HepG2 (cell line): ENCODE results near the gene ENTPD6. TPM values are rescaled to one million over a fixed set of nuclear protein-coding genes. Genes with fewer than 3 reads are reported as not detected.
A peak's percentile ranks its signal among the peaks of the same experiment; 100 is the strongest.

Experiments used
- ATAC-seq: fragments of 200-7000 bp; cut with Tn5 transposase; 3 replicates; pipeline ENCODE4 v1.9.1; 2020; ENCODE audit warnings: mild to moderate bottlenecking, moderate library complexity
- BruUV-seq: library from RNA; stranded (reverse); fragments of 400-500 nt; replicated peaks from 2 replicates; lab custom pipeline; 2021; lab: Mats Ljungman, UMichigan
- CTCF ChIA-PET: fragments of 300-600 bp; formaldehyde crosslinking; extraction: SDS; loops from one replicate; lab custom pipeline; 2021; ENCODE audit warnings: low total read pairs, inconsistent platforms, low intra/inter-chr PET ratio; lab: Yijun Ruan, JAX
- POLR2A ChIA-PET: fragments of 350-600 bp; sonication (Branson Sonifier 250); formaldehyde crosslinking; loops from one replicate; lab custom pipeline; 2020; ENCODE audit warnings: antibody characterized with exemption, inconsistent platforms; lab: Yijun Ruan, JAX
- DNase-seq: peaks from one replicate; pipeline ENCODE4 v3.0.0-alpha.2; 2015; ENCODE audit warnings: low spot score
- FAIRE-seq: peaks from 3 replicates; lab custom pipeline; 2011; peaks lifted over from hg19 to GRCh38; lab: Jason Lieb, UNC
- H2AFZ ChIP-seq: one replicate; pipeline ENCODE4 v1.6.1; 2011; ENCODE audit warnings: low read length, inconsistent platforms
- H3K27ac ChIP-seq: fragments of 300-600 bp; 3 replicates; pipeline ENCODE4 v1.8.0; 2011; ENCODE audit warnings: mixed run types, mild to moderate bottlenecking, mixed read lengths, low read length, inconsistent platforms; ENCODE audit not compliant: insufficient read depth; ENCODE audit errors: extremely low read length
- H3K27me3 ChIP-seq, 2 experiments: fragments of 200-600 bp in 1 of 2; 2 replicates in 1 of 2; 3 replicates in 1 of 2; pipeline versions ENCODE4 v1.6.0 to v1.8.0; 2011; ENCODE audit warnings: low read length in 2 of 2, mild to moderate bottlenecking in 2 of 2, moderate library complexity in 2 of 2, inconsistent platforms in 1 of 2; ENCODE audit not compliant: insufficient read depth in 2 of 2, control insufficient read depth in 1 of 2
- H3K36me3 ChIP-seq, 2 experiments: fragments of 200-600 bp in 1 of 2; replicated peaks in 1 of 2; 2 replicates in 1 of 2; 3 replicates in 1 of 2; pipeline versions ENCODE4 v1.5.1 to v1.8.0; 2011; ENCODE audit warnings: low read length in 2 of 2, inconsistent platforms in 1 of 2; ENCODE audit not compliant: insufficient read depth in 2 of 2, control insufficient read depth in 1 of 2
- H3K4me1 ChIP-seq: 2 replicates; pipeline ENCODE4 v1.5.1; 2012; ENCODE audit warnings: low read length, inconsistent platforms; ENCODE audit not compliant: insufficient read depth
- H3K4me2 ChIP-seq: 2 replicates; pipeline ENCODE4 v1.6.0; 2011; ENCODE audit warnings: low read depth, low read length, inconsistent platforms
- H3K4me3 ChIP-seq, 3 experiments: fragments of 200-600 bp in 1 of 3; sonication (generic), shearing (Covaris generic) in 1 of 3; replicated peaks in 1 of 3; 2 replicates each; pipeline ENCODE4 v1.5.1; 2011 to 2016; ENCODE audit warnings: low read length in 3 of 3, inconsistent platforms in 2 of 3, low read depth in 2 of 3, mild to moderate bottlenecking in 2 of 3, control low read depth in 1 of 3, mixed read lengths in 1 of 3; ENCODE audit not compliant: insufficient read depth in 1 of 3
- H3K79me2 ChIP-seq: one replicate; pipeline ENCODE4 v1.6.1; 2011; ENCODE audit warnings: low read length, inconsistent platforms; ENCODE audit not compliant: insufficient read depth
- H3K9ac ChIP-seq: 2 replicates; pipeline ENCODE4 v1.6.0; 2011; ENCODE audit warnings: mild to moderate bottlenecking, low read depth, low read length, inconsistent platforms; ENCODE audit not compliant: insufficient read depth
- H3K9me3 ChIP-seq: 2 replicates; pipeline ENCODE4 v1.5.1; 2012; ENCODE audit warnings: mild to moderate bottlenecking, low read length
- H4K20me1 ChIP-seq: 2 replicates; pipeline ENCODE4 v1.6.0; 2011; ENCODE audit warnings: inconsistent platforms, mild to moderate bottlenecking, low read length, moderate library complexity; ENCODE audit not compliant: insufficient read depth
- ATF7 ChIP-seq, 2 experiments: fragments of 450-650 bp in 1 of 2; sonication (generic) in 1 of 2; formaldehyde crosslinking in 1 of 2; IDR thresholded peaks; 2 replicates each; pipeline versions ENCODE4 v1.4.0 to v1.6.1; 2016 to 2020; ENCODE audit warnings: antibody characterized with exemption in 1 of 2, mild to moderate bottlenecking in 1 of 2, missing genetic modification reagents in 1 of 2
- CENPT ChIP-seq: sonication (generic); formaldehyde crosslinking; IDR thresholded peaks from 2 replicates; pipeline ENCODE4 v1.8.0; 2022; ENCODE audit warnings: low read depth, mild to moderate bottlenecking, moderate library complexity, missing genetic modification reagents
- JUNB ChIP-seq: sonication (generic); formaldehyde crosslinking; IDR thresholded peaks from 2 replicates; pipeline ENCODE4 v1.8.0; 2022; ENCODE audit warnings: missing genetic modification reagents, mild to moderate bottlenecking, borderline replicate concordance
- POGK ChIP-seq: sonication (generic); formaldehyde crosslinking; conservative IDR thresholded peaks from 2 replicates; pipeline ENCODE4 v1.8.0; 2022; ENCODE audit warnings: mild to moderate bottlenecking, moderate library complexity, missing genetic modification reagents
- ZNF12 ChIP-seq: sonication (generic); formaldehyde crosslinking; IDR thresholded peaks from 2 replicates; pipeline ENCODE4 v1.5.0; 2020; ENCODE audit warnings: missing genetic modification reagents
- WGBS: methylation state at CpG from one replicate; pipeline ENCODE4 v1.1.6; 2017; ENCODE audit warnings: low lambda C conversion rate; 5-methylcytosine and 5-hydroxymethylcytosine counted together
- in situ Hi-C: cut with HindIII; loops from 2 replicates; pipeline ENCODE4 v1.10.0; 2017; ENCODE audit warnings: low pct_unique_long_range_greater_than_20kb; ENCODE audit not compliant: extremely low pct_ligation_motif_present
- intact Hi-C: fragments of 100-400 bp; cut with micrococcal nuclease; formaldehyde crosslinking; loops from one replicate; pipeline ENCODE4 v1.10.0; 2022; ENCODE audit not compliant: unreplicated experiment
- polyA plus RNA-seq, 8 experiments: library from polyadenylated mRNA; depleted of rRNA in 3 of 8; stranded (reverse) in 7 of 8; unstranded in 1 of 8; fragments of >200 nt; fragmentation: Illumina TruSeq in 4 of 8; extraction: Trizol in 4 of 8; gene quantifications; 2 replicates each; pipeline versions ENCODE4 v1.2.1 to v1.2.3, GENCODE V29; 2011 to 2016; ENCODE audit warnings: low read depth in 4 of 8, missing spikeins in 1 of 8, mixed read lengths in 1 of 8; ENCODE audit not compliant: insufficient read depth in 1 of 8
- total RNA-seq, 5 experiments: library from RNA; depleted of rRNA; stranded (reverse); fragments of >200 nt; fragmentation: Illumina TruSeq; extraction: Trizol; gene quantifications; 2 replicates each; pipeline ENCODE4 v1.2.3, GENCODE V29; 2016; ENCODE audit warnings: low read depth in 1 of 5
- TF ChIP-seq, protein P1 (sequence below): fragments of 450-650 bp; IDR thresholded peaks from 2 replicates; pipeline ENCODE4 v1.6.1; 2016

Gene ENTPD6
- total and polyA plus RNA-seq, 2 of the 13 experiments (the other 11 are each of a cell fraction or from before 2014, with no cell fraction given) = 164 to 172 TPM

DNA sequence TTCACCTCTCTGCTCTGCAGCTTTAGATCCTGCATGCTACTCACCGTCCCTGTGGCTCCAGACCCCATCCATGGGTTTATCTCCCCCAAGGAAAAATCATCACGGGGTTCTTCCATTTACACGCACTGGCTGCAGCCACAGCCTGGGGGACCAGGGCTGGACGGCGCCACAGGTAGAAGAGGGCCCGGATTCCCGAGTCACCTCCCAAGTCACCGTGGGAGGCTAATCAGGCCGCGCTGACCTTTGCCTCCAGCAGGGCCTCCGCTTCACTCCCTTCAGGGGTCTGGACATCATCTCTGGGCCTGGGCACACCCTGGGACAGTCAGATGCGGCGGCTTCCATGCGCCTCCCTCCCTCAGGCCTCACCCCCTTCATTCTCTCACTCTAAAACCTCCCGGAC, 47.8 kb upstream of the ENTPD6 start:
- Histone ChIP-seq H4K20me1 (no peaks in the 10 kb centered on the region), H3K27ac (no peak overlapping the region), H3K9me3 (no peaks in the 10 kb centered on the region), H2AFZ (no peak overlapping the region), H3K27me3 (peaks cover 13 to 51% of the 10 kb centered on the region in 2 experiments; a peak in 3 of 5 replicates), H3K4me2 (no peak overlapping the region), H3K79me2 (no peaks in the 10 kb centered on the region), H3K9ac (no peak overlapping the region), H3K4me3 (no peak overlapping the region), H3K36me3 (no peaks in the 10 kb centered on the region), H3K4me1 (no peaks in the 10 kb centered on the region)
- DNase-seq (no peak), FAIRE-seq (no peak), ATAC-seq (no peak; the same call in 2 of the 3 replicates)
- POLR2A ChIA-PET = no interaction called here
- intact Hi-C loops (no loop called here), in situ Hi-C loops (no loop called here)
- TF ChIP-seq JUNB = no peak
- TF ChIP-seq ZNF12 (CRISPR knock-in tag) = no peak
- no peak for TF ChIP-seq ATF7 (IDR thresholded peaks at IDR 0.05)
- no peak for TF ChIP-seq ATF7 (CRISPR knock-in tag; IDR thresholded peaks at IDR 0.05)
- CTCF ChIA-PET = no interaction called here
- 69% methylated on average over 13 of the region's 15 CpGs for WGBS
- BruUV-seq = no TSS peak

DNA sequence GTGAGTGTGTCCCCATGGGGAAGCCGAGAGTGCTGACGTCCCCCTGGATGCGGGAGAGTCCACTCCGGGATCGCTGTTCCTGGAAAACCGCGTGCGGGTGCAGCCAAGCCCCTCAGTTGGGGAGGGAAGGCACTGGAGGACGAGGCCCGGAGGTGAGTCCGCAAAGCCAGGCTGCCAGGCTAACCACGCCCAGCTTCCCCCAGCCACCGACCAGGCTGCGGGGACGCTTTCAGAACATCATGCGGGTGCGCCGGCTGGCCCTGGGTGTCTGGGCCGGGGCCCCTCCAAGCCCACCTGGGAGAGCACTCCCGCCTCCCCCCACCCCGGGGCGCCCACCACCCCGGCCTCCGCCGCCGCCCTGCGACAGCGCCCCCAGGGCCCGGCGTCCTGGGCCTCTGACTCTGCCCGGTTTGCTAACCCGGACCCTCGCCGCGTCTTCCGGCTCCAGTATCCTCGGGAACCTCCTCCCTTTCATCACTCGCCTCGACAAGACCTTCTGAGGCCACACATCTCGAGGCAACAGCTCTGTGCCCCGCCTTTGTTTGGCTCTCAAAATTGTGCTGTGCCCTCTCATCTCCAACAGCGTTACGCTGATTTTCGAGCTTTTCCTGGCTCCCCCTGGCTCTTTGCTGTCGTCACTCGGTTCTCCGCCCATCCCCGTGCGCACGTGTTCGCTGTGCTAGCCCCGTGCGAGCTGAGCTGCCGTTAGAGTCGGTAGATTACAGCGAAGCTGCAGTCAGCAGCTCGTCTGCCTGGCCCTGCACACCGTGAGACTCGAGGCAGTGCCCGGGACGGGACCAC, 47.1 kb upstream of the ENTPD6 start:
- Histone ChIP-seq H3K27ac (no peak overlapping the region), H3K9ac (no peak overlapping the region), H3K4me3 (no peak overlapping the region), H4K20me1 (no peaks in the 10 kb centered on the region), H3K9me3 (no peaks in the 10 kb centered on the region), H3K36me3 (no peaks in the 10 kb centered on the region), H3K27me3 (peaks cover 13 to 50% of the 10 kb centered on the region in 2 experiments; a peak in 3 of 5 replicates), H3K4me2 (no peak overlapping the region), H3K4me1 (no peaks in the 10 kb centered on the region), H2AFZ (no peak overlapping the region), H3K79me2 (no peaks in the 10 kb centered on the region)
- intact Hi-C loops = no loop called here
- DNase-seq (no peak), ATAC-seq (0 out of 3 replicates have a peak, but pooled peaks have one; percentile 11), FAIRE-seq (no peak)
- ChIA-PET CTCF (no interaction called here), POLR2A (no interaction called here)
- TF ChIP-seq CENPT (CRISPR knock-in tag) (0 out of 2 replicates have a peak, but pooled peaks have one; percentile 40), POGK (CRISPR knock-in tag) (no peak)
- TF ChIP-seq, protein P1, sequence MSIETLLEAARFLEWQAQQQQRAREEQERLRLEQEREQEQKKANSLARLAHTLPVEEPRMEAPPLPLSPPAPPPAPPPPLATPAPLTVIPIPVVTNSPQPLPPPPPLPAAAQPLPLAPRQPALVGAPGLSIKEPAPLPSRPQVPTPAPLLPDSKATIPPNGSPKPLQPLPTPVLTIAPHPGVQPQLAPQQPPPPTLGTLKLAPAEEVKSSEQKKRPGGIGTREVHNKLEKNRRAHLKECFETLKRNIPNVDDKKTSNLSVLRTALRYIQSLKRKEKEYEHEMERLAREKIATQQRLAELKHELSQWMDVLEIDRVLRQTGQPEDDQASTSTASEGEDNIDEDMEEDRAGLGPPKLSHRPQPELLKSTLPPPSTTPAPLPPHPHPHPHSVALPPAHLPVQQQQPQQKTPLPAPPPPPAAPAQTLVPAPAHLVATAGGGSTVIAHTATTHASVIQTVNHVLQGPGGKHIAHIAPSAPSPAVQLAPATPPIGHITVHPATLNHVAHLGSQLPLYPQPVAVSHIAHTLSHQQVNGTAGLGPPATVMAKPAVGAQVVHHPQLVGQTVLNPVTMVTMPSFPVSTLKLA = peak; percentile 57
- 56% methylated on average over 50 of the region's 61 CpGs for WGBS
- no TSS peak for BruUV-seq
- in situ Hi-C loops = no loop called here
